NCI-H2227 (cell line): ENCODE measurements around the gene OR2K2.
"Not testable (repeated sequence)": the region's sequence is repeated elsewhere in the genome, so short reads cannot be mapped to it uniquely, and the experiment has no call there.

Experiments
- DNase-seq: peaks from one replicate; lab custom pipeline; 2025; ENCODE audit not compliant: unreplicated experiment; lab: John Stamatoyannopoulos, UW

Gene OR2K2, protein sequence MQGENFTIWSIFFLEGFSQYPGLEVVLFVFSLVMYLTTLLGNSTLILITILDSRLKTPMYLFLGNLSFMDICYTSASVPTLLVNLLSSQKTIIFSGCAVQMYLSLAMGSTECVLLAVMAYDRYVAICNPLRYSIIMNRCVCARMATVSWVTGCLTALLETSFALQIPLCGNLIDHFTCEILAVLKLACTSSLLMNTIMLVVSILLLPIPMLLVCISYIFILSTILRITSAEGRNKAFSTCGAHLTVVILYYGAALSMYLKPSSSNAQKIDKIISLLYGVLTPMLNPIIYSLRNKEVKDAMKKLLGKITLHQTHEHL

DNA sequence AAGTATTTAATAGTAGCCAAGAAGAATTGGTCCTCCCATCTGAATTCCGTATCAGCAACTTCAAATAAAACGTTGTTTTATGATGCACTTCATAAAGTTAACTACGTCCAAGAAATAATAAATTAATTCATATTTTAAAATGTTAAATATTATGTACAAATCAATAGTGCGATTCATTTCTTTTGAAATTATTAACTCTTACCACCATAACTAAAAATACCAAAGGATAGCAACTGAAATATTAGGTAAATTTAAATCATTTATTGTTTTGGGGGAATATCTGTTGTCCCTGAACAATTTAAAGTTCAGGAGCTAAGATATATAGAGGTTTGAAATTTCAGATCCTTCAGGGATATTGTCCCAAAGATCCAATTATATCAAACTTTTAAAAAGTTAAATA is at the start of gene OR2K2:
Gene OR2K2, minus strand, starts transcription at position 101 of the 400 bp plus-strand sequence. CDS start 1,791 bp downstream, outside the sequence.
- DNase-seq: no peak

DNA sequence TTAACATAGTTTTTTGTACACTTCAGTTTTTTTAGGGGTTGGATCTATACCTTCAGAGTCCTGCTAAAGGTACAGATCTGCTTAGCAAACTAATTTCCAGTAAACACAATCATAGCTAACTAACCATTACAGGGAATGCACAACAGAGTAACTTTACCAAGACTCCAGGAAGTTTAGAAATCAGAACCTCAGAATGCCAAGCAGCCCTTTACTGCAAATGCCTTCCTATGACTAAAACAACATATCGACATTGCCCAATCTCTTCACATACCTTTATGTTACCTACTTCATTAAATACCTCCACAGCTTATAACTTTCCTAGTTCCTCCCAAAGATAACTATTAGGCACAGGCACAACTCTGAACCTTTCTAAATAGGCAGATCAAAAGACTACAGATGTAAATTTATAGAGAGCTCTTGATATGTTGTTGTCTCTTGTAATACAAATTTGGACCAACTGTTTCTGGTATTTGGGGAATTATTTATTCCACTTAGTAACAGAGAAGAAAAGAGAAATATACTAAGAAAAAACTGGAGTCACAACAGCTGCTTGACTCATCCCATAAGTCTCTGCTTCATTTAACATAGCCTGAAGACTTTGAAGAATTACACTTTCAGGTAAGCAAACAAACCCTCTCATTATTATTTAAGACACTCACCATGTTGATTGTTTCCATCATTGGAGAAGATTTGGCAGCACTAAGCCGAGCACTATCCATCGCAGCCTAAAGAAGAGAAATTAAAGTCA is 46.0 kb upstream of the OR2K2 start:
- DNase-seq: no peak

DNA sequence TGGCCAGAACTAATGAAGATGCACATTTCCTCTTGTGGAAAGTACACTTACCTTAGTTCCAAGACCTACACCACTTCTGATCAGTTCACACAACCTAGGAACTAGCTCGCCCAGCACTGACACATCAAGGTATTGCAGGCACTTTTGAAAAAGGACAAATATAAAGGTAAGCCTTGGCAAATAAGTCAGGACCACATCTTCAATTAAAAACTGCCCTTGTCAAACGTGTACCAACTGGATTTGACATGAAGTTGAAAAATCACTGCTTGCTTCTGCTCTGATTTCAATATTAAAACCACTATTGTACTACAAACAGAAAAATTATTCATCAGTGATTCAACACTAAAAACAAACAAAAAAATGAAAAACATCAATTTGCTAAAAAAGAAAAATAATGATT is 45.0 kb upstream of the OR2K2 start:
- no peak for DNase-seq

DNA sequence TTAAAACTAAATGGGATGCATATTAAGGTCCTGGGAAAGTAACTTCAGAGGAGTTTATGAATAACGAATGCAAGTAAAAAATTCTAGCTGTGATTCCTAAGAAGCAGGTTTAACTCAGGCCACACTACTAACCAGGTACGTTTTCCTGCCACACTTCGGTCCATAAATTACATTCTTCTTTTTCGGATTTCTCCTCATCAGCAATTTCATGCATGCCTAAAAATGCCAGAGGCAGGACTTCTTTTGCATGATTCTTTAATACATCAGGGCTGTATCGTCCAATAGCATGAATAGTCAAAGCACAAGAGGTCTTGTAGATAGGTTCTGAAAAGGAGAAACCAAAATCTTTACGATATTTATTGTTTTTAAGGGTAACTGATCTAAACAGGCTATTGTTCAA is 42.3 kb upstream of the OR2K2 start:
- no peak for DNase-seq

DNA sequence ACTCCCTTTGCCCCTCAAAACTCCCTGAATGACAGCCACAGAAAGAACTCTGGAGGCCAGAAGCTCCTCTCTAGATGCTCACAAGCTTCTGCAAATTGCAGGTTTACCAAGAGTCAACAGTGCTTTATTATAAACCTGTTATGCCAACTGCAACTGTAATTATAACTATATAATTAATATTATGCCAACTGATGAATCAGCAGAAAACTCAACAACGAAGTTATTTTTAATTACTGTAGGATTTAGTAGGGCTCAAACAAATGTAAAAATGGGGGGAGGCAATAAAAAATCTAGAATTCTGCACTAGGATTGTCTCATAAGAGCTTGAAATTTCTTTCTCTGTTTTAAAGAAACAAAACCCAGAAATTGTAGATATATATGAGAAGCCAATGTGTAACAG is 37.0 kb upstream of the OR2K2 start:
- no peak for DNase-seq

DNA sequence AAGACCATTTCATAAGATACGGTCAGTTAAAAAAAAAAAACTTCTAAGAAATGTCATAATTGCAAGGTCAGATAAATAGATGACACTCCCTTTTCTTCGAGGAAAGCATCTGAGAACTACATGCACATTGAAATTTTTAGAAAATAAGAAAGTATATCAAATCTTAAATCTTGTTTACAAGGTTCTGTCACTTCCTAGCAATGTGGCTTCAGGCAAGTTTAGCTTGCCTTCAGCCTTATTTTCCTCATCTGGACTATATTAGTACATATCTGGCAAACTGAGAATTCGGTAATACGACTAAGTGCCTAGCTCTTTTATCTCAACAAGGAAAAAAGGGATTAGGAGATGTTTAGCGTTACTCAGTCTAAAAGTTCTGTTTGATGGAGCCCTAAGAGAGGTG is 32.5 kb upstream of the OR2K2 start:
- no peak for DNase-seq

DNA sequence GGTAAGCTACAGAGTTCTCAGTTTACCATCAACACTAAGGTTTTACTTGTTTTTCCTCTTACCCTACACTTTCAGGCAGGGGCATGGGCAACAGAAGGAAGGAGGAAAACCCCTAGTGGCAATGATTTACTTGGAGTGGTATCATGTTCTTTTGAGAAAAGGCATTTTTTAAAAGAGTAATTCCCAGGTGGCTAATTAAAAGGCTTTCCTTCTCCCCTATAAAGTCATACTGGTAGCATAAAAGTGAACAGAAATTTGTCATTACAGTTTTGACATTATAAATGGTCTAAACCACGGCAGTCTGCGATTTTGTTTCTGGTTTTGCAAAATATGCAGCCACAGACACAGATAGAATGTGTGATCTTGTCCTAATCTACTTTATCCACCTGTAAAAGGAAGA is 30.9 kb upstream of the OR2K2 start:
- DNase-seq: no peak

DNA sequence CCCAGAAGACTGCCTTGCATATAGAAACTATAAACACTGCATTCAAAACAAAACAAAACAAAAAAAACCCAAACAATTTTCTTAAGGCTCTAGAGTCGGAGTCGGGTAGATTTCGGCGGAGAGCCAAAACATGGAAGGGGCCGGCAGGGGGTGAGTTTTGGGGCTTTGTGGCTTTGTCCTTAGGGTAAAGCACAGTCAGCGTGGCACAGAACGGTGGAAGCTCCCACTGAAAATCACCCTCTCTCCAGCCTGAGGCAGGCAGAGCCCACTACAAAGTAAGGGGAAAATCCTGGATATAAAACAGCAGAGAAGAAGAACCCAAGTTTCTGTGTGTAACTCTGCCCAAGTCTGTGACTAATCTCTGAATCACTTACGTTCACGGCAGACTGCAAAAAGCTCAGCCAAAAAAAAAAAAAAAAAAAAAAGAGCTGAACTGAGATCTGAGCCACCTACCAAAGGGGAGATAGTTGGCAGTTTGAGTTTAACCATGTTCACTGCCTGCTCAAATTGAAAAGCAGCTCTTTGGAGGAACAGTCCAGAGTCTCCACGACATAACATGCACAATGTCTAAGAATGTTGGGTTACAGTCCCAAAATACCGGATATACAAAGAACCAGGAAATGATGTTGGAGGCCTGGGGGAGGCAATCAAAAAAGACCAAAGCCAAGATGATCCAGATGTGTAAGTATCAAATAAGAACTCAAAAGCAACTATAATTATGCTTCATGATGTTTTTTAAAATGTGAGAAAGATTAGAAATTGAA is 26.6 kb upstream of the OR2K2 start:
- DNase-seq: no peak

DNA sequence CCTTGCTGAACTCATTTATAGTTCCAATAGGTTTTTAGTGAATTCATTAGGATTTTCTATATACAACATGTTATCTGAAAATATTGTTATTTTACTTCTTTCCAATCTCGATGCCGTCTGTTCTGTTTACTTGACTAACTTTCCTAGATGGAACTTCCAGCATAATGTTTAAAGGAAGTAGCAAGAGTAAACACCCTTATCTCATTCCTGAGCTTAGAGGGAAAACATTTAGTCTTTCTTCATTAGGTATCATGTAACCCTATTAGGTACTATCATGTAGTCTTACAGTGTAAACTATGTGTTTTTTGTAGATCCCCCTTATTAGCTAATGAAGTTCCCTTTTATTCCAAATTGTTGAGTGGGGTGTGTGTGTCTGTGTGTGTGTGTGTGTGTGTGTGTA is 22.5 kb upstream of the OR2K2 start:
- no peak for DNase-seq

DNA sequence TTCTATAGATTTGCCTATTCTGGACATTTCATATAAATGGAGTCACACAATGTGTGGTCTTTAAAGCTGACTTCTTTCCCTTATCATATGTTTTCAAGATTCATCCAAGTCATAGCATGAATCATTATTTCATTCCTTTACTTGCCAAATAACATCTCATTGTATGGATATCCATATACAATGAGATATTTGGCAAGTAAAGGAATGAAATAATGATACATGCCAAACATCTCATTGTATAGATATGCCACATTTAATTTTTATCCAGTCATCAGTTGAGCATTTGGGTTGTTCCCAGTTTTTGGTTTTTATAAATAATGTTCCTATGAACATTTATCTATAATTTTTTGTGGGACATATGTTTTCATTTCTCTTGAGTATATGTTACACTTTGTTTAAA is 20.5 kb upstream of the OR2K2 start:
- no peak for DNase-seq

DNA sequence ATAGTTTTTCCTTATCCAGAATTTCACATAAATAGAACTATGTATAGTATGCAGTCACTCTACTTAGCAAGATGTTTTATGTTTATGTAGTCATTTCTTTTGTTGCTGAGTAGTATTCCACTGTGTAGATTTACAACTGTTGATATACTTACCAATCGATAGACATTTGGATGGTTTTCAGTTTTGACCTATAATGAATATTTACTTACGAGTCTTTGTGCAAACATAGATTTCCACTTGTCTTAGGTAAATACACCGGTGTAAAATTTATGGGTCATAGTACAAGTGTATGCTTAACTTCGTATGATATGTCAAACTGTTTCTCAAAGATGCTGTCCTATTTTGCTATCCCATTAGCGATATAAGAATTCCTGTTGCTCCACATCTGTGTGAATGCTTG is 19.7 kb upstream of the OR2K2 start:
- DNase-seq: no peak

DNA sequence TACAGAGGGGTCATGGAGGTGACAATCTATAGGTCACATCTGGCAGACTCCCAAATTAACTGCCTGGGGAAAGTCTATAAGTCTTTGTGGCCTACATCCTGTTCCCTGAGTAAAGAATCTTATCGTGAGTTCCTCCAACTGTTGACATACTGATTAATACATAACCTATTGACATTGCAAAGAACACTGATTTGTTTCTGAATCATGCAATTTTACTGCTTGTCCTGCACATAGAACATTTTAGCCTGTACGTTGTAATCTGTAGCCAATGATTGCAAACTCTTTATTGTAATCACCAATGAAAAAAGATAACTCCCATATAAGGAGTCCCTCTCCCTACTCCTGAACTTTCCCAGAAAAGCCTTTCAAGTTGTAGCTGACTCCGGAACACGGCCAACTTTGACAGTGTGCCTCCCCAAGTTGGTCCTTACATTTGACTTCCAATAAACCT is 18.8 kb upstream of the OR2K2 start:
- no peak for DNase-seq

DNA sequence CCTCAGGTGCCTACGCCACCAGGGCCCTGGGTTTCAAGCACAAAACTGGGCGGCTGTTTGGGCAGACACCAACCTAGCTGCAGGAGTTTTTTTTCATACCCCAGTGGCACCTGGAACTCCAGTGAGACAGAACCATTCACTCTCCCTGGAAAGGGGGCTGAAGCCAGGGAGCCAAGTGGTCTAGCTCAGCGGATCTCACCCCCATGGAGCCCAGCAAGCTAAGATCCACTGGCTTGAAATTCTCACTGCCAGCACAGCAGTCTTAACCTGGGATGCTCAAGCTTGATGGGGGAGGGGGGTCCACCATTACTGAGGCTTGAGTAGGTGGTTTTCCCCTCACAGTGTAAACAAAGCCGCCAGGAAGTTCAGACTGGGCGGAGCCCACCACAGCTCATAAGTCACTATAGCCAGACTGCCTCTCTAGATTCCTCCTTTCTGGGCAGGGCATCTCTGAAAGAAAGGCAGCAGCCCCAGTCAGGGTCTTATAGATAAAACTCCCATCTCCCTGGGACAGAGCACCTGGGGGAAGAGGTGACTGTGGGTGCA is 4.4 kb upstream of the OR2K2 start:
- DNase-seq: not testable (repeated sequence)

DNA sequence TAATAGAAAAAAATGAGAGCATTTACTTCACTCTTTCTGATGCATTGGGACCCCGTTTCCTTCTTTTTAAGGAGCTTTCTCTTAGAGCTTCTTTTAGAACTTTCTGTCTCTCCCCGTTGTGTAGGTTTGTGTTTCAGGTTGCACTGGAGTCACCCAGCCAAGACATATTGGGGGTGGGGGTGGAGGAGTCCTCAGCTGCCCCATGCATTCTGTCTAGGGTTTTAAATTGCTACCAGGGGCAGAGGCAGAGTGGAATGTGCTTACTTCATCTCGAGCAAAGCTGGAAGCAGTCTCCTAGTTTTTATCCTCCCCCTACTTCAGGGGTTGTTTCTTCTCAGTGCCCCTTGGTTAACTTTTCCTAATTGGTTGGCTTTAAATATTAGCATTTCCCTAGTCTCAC is 9.4 kb downstream of the OR2K2 start:
- no peak for DNase-seq

DNA sequence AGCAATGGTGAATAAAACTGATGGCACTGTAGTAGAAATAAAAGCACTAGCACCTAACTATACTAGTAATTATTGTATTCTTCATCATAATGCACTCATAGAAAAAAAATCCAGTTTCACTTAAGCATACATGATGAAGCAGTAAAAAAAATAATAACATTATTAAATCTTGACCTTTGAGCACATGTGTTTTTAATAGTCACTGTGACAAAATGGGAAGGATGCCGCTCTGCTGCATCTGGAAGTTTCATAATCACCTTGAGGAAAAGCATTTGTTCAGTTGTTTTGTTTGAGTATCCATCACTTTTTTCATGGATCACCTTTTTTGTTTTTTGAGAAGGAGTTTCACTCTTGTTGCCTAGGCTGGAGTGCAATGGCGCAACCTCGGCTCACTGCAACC is 13.2 kb downstream of the OR2K2 start:
- no peak for DNase-seq

DNA sequence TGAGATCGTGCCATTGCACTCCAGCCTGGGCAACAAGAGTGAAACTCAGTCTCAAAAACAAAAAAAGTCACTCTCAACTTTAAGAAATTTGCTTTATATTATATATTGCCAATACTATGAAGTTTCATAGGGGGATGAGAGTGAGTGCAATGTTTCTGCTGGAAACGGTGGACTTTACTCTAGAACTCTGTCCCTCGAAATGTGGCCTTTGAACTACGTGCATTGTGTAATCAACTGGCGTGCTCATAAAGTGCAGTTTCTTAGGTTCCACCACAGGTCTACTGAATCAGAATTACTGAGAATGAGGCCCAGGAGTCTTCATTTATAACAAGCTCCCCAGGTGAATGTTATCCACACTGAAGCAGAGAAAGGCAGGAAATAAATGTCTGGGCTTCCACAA is 24.1 kb downstream of the OR2K2 start:
- DNase-seq: no peak

DNA sequence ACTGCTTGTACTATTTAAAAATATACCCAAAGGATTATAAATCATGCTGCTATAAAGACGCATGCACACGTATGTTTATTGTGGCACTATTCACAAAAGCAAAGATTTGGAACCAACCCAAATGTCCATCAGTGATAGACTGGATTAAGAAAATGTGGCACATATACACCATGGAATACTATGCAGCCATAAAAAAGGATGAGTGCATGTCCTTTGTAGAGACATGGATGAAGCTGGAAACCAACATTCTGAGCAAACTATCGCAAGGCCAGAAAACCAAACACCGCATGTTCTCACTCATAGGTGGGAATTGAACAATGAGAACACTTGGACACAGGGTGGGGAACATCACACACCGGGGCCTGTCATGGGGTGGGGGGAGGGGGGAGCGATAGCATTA is 26.0 kb downstream of the OR2K2 start:
- DNase-seq: not testable (repeated sequence)

DNA sequence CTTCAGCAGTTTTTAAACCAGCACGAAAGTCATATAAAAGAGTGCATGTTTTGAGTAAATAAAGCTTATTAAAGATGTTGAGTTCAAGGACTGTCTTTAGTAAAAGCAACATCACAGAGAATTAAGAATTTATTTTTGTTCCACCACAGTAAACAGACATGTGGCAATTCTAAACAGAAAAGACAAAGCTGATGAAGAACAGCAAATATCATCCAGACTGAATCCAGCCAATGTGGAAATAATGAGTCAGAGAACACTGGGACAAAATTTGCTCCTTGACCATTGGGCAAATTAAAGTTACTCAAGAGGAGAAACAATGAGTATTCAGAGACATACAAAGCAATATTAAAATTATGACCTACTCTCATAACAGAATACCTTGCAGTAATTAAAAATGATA is 28.8 kb downstream of the OR2K2 start:
- no peak for DNase-seq

DNA sequence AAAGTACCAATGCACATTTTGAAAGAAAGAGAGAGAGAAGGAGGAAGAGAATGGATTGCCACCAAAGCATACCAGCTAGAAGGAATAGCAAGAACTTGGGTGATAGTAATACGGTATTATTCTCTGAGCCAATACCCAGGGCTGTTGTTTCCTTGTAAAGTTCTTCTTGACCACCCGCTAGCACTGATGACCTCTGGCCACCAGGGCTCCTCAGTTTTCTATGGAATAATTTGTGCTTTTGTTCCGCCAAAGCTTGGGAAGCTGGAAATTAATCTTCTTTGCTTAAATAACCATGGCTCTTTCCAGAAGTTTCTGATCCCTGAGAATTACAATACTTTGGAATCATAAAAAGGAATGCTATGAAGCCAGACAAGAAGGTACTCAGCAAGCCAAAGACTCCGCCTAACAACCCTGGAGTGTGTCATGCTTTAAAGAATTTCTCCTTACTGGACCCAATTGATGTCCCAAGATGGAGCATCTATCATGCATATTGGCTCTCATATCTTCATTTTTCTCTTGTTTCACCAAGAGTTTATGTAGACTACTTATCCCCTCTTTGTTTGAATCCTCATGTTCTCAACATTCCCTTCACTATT is 29.8 kb downstream of the OR2K2 start:
- no peak for DNase-seq

DNA sequence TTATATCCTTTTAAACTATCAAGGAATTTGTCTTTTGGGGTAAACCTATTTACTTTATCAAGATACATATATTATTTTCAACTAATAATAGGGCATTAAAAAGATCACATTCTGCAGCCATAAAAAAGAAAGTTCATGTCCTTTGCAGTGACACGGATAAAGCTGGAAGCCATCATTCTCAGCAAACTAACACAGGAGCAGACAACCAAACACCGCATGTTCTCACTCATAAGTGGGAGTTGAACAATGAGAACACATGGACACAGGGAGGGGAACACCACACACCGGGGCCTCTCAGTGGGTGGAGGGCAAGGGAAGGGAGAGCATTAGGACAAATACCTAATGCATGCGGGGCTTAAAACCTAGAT is 30.4 kb downstream of the OR2K2 start:
- DNase-seq: not testable (repeated sequence)
